ENCODE data around the gene PRAC1. TPM values are rescaled to one million over a fixed set of nuclear protein-coding genes. Genes with fewer than 3 reads are reported as not detected.

Gene PRAC1
- total RNA-seq (2014; rRNA removed; shearing (Covaris generic); ENCODE audit: low replicate concordance) = not detected in 2 replicates

DNA sequence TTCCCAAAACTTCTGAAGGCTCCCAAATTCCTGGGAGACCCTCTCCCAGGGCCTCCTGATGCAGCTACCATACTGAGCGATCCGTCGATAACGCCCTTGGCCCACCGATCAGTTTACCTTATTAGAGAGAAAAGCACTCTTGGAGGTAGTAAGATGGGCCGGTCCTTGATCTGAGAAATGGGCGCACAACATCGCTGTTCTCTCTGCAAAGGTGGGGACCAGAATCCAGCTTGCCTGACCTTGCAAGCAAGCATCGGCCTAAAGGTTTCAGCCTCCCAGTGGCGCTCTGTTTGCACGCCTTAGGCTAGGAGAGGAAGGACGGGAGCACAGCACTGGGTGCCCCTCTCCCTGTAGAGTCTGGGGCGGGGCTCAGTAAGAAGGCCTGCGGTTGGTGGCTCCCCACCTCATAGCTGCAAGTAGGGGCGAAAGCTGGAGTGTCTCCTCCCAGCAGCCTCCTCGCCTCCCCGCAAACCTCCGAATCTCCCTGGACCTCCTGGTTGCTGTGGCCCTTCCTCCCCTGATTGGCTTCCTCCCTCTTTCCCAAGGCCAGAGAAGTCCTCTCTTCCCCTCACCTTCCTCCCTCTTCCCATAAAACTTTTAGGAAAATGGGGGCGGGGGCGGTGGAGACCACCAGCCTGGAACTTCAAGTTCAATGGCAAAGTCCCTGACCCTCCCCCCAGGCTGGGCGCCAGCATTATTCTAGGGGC, at the start of gene PRAC1:
PRAC1 (minus strand) TSS at position 318 of the 707 bp plus-strand sequence; CDS start at position 192, 126 bp downstream.
- in situ Hi-C loops (cut with HindIII; ENCODE audit: low pct_unique_long_range_greater_than_20kb, low sequenced_read_pairs) = no loop called here
- no peak for DNase-seq (ENCODE audit: low read depth)

DNA sequence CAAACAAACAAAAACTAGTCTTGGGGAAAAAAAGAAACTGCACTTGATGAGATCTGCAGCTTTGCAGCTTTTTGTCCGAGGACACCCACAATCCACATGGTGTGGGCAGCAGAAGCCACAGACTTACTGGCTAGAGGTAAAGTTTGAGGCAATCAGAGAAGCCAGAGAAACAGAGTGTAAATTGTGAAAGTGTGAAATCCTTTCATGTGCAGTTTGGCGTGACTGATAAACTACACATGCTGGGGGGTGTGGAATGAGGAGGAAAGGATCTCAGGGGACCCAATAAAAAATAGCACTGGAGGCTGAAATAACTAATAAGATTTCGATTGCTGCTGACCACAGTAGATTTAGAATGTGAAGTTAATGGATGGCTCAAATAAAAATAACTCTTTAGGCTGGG, 48.6 kb upstream of the PRAC1 start:
- in situ Hi-C loops (cut with HindIII; ENCODE audit: low pct_unique_long_range_greater_than_20kb, low sequenced_read_pairs) = no loop called here
- DNase-seq (ENCODE audit: low read depth) = no peak

DNA sequence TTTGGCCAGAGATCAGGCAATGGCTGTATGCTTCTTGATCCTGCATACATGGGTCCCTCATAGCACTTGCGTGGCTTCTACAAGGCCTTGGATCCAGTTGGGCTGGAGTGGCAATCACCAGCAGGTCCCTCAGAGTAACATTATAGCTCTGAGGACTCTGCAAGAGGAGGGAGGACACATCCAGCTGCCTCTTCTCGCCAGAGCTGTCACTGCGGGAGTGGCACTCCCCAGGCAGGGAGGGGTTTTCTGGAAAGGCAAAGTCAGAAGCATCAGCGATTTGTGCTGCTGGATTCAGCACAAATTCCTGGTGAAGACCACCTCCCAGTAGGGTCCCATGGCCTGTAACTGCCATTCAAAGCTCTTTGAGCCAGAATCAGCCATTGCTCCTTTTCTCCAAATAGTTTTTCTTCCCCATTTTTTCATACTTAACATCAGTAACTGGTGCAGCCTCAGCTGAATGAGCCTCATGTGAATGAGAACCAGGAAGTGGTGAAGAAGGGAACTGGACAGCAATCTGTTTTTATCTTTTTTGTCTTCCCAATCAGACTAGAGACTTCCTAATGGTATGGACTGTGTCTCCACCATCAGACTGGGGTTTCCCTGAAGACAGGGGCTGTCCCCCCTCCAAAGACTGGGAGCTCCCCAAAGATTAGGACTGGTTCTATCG, 46.8 kb upstream of the PRAC1 start:
- DNase-seq (ENCODE audit: low read depth) = no peak
- in situ Hi-C loops (cut with HindIII; ENCODE audit: low pct_unique_long_range_greater_than_20kb, low sequenced_read_pairs) = no loop called here

DNA sequence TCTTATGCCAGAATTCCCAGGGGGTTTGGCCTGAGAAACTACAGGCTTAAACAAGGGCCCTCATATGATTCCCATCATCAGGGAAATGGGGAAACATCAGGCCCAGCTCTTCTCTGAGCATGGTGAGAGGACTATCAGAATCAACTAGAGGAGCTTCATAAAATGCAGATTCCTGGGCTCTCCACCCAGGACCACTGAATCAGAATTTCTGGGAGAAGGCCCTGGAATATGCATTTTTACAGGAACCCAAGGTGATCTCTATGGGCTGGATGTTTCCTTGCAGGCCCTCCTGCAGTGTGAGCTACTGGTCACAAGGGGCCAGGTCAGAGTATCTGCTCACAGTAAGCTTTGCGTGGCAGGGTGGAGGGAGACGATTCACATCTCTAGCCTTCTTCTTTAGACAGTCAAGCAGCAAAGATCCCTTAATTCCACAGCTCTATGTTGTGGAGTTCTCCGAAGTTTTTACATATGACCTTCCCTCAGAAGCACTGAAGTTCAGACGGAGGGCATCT, 45.0 kb upstream of the PRAC1 start:
- in situ Hi-C loops (cut with HindIII; ENCODE audit: low pct_unique_long_range_greater_than_20kb, low sequenced_read_pairs) = no loop called here
- DNase-seq (ENCODE audit: low read depth) = no peak

DNA sequence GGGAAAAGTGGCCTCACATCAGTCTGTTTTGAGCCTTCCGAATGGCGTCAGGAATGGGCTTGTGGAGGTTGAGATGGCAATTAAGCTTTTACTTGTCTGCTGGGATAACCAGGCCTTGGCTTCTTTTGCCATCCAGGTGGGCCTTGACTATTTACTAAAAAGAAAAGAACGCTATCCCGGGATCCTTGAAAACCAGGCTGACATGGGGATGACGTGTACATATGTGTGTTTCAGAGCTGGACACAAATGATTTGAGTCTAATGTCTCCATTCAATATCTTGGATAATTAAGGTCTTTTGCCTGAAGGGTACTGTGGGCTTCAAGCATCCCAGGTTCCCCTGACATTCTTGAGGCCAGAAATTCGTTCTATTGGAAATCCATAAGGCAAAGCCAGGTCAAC, 38.8 kb upstream of the PRAC1 start:
- no peak for DNase-seq (ENCODE audit: low read depth)
- in situ Hi-C loops (cut with HindIII; ENCODE audit: low pct_unique_long_range_greater_than_20kb, low sequenced_read_pairs) = no loop called here

DNA sequence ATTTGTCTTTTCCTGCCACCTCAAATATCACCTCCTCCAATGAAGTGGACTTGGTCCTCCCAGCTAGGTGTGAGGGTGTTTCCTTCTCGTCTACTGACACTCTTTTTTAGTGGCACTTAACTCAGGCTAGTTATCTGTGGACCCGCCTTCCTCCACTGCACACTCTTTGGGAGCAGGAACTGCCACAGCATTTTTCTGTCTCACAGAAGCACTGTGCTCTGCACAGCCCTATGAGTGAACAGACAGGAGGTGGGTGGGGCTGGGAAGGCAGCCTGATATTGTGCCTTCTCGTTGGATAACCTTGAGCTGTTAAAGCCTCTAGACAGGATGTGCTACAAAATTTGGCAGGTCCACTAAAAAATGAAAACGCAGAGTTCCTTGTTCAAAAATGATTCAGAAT, 38.1 kb upstream of the PRAC1 start:
- in situ Hi-C loops (cut with HindIII; ENCODE audit: low pct_unique_long_range_greater_than_20kb, low sequenced_read_pairs) = no loop called here
- DNase-seq (ENCODE audit: low read depth) = no peak

DNA sequence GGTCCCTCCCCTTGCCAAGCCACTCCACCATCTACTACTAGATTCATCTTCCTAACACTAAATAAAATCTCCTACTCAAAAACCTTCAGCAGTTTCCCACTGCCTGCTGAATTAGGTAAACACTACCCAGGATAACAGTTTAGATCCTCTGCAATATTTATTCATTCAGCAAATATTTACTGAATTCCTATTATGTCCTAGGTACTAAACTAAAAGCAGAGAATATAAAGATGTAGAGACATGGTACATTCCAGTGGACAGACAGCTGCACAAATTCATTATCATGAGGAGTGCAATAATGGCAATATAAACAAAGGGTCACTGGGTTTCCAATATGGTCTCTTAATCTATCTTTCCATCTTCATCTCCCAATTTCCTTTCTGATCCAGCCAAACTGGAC, 37.0 kb upstream of the PRAC1 start:
- DNase-seq (ENCODE audit: low read depth) = no peak
- in situ Hi-C loops (cut with HindIII; ENCODE audit: low pct_unique_long_range_greater_than_20kb, low sequenced_read_pairs) = no loop called here

DNA sequence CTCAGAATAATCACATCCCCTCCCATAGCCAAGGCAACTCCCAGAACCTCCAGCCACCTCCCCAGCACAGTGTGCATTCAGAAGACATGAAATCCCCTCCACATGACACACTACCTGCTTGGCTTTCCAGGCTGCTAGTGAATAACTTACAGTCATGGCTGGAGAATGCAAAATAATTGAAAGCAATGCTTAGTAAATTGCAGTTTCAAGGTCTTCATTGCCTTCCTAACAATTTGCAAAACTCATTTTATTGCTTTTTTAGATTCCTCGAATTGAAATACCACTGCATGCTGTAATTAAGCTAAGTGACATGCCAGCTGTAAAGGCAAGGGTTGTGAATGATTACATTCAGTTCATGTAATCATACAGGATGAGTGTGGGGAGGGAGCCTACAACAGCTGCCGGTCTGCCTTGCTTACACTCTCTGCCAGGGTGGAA, 35.2 kb upstream of the PRAC1 start:
- in situ Hi-C loops (cut with HindIII; ENCODE audit: low pct_unique_long_range_greater_than_20kb, low sequenced_read_pairs) = no loop called here
- no peak for DNase-seq (ENCODE audit: low read depth)

DNA sequence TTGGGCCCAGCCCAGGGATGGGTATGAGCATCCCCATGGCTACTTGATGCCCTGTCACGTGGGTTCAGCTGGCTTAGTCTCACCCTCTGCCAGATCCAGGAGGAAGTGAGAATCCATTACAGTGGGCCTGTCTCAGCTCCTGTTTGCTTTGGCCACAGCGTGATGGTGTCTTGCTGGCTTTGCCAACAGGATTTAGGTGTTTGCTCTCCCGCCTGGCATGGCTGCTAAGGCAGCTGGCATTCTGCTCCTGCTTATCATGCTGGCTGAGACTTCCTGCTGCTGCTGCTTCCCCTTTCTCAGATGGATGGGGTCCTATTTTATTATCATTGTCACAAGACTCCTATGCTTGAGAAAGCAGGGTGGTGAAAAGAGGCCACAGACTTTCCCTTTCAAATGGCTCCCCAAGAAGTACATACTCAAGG, 34.5 kb upstream of the PRAC1 start:
- no peak for DNase-seq (ENCODE audit: low read depth)
- in situ Hi-C loops (cut with HindIII; ENCODE audit: low pct_unique_long_range_greater_than_20kb, low sequenced_read_pairs) = no loop called here

DNA sequence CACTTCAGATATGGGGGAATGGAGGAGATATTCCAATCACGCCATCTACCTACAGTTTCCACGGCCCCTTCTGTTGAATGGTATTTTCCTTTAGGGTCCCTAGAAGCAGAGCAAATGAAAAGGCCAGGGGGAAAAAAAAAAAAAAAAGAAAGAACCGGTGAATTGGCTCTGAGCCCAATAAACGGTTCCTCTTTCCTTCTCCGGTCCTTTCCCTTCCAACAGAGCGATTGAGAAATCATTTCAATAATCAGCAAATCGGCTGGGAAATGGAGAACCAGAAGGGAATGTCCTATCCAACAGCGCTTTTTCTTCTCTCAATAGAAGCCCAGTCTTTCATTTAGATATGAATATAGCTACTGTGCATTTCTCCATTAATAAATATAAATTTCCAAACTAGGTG, 33.0 kb upstream of the PRAC1 start:
- in situ Hi-C loops (cut with HindIII; ENCODE audit: low pct_unique_long_range_greater_than_20kb, low sequenced_read_pairs) = no loop called here
- DNase-seq (ENCODE audit: low read depth) = no peak

DNA sequence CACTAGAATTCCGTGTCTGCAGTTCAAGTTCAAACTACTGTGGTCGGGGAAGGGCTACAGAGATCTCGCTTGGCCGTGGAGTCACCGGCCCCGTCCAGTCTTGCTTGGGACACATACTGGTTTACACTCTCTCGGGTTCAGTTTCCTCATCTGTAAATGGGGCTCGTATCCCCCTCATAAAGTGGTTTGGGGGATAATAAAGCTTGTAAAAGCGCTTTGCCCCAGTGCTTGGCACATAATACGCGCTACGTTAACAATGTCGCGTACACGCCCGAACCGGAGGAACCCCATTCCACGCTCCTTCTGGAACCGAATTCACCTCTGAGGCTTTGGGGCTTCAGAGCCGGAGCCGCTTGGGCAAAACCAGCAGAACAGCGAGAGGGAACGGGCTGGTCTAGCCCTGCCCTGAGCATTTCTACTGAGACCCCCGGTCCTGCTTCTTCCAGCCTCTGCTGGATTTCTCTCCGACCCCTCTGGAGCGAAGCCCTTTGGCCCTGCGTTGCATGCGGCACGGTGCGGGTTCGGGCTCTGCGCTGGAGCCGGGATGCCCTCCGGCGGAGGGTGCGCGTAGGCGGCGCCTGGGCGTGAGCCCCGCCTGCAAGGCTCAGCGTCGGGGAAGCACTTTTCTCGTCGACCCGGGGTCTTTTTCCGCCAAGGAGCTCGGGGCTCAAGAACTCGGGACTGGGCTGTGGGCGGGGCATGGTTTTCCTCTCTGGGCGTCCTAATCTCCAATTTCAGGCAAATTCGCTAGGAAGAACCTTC, 32.4 kb upstream of the PRAC1 start:
- no peak for DNase-seq (ENCODE audit: low read depth)
- in situ Hi-C loops (cut with HindIII; ENCODE audit: low pct_unique_long_range_greater_than_20kb, low sequenced_read_pairs) = no loop called here

DNA sequence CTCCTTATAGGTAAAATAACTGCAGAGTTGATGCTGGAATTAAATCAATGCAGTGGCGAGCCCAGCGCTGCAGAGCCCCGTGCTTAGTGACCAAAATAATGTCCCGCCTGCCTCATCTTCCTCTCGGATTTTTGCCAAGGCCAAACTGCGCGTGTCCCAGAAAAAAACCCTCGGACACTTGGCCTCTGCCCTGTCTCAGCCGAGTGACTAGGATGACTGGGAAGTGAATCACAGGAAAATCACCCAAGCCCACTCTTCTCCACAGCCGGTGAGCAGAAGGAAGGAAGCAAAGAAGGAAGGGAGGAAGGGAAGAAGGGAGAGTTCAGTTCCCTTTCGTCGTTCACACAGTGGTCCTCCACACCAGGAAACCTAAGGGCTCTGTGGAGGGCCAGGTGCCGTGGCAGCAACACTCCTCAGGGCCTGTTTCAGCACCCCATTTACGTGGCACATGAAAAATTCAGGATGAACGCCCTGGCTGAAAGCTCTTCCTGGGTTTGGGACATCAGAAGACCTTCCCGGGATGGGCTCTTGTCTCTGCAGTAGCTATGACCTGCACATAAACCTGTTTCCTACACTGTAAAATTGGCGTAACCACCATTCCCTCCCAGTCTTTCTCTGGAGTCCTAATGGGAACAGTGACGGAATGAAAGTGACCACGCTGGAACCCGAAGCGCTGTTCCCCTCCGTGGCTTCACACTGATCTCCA, 31.6 kb upstream of the PRAC1 start:
- peak; percentile 14 for DNase-seq (ENCODE audit: low read depth)
- in situ Hi-C loops (cut with HindIII; ENCODE audit: low pct_unique_long_range_greater_than_20kb, low sequenced_read_pairs) = no loop called here

DNA sequence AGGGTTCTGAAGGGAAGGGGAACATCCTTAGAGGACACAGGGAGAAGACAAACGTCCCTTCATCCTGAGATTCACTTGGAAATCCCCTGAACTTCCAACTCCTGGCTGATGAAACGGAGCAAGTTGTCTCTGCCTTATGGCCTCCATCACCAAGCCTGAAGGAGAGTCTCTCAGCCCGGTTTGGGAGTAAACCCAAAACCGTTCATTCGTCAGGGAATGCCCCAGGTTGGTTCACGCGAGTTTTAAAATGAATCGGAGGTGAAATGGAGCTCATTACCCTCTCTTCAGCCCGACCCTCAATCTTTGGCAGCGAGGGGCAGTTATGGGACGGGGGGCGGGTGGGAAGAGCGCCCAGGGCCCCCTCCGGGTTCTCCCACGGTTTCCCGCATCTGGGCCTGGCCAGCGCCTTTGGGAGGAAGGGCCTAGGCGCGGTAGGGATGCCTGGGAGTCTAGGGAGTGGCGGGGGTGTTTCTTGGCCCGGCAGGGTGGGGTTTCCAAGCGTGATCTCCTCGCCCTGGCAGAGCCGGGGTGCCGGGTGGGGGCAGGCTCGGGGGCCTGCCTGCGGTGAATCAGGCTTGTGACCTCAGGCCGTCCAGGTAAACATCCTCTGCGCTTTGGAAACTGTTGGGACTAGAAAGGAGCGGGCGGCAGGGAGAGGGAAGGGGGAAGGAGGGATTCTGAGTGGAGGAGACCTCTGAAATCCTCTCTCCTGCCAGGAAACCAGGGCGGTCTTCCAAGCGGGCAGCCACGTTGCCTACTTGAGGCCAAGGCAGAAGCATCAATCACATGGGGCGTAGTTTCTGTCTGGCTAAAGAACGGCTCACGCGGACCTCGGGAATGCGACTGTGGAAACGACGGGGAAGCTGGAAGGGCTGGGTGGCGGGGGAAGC, 30.3 kb upstream of the PRAC1 start:
- no peak for DNase-seq (ENCODE audit: low read depth)
- in situ Hi-C loops (cut with HindIII; ENCODE audit: low pct_unique_long_range_greater_than_20kb, low sequenced_read_pairs) = no loop called here

DNA sequence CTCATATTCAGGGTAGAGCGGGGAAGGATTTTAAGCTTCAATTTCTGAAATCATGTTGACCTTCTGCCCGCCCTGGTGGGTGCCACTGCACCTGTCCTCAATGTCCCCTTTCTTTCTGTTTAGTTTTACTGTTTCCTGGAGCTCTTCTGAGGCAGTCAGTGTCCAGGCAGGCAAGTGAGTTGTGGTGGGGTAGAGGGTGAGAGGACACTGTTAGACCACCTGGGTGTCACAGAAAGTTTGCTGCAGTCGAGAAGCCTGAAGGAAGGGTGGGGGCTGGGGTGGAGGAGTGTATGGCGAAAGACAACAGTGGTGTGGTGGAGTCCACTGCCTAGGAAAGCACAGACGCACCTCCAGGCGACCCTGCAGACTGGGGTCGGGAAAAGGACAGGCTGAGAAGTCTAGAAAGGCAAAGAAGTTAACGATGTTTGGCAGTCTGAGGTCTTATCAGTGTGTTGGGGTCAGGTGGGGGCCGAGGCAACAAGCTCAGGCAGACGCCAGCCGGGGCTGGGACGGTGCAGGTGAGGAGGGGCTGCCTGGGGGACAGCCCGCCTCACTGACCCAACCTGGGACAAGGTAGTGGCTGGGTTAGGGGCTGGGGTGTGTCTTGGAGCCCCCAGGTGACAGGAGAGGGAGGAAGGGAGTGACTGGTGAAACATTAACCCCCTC, 29.5 kb upstream of the PRAC1 start:
- DNase-seq (ENCODE audit: low read depth) = no peak
- in situ Hi-C loops (cut with HindIII; ENCODE audit: low pct_unique_long_range_greater_than_20kb, low sequenced_read_pairs) = no loop called here

DNA sequence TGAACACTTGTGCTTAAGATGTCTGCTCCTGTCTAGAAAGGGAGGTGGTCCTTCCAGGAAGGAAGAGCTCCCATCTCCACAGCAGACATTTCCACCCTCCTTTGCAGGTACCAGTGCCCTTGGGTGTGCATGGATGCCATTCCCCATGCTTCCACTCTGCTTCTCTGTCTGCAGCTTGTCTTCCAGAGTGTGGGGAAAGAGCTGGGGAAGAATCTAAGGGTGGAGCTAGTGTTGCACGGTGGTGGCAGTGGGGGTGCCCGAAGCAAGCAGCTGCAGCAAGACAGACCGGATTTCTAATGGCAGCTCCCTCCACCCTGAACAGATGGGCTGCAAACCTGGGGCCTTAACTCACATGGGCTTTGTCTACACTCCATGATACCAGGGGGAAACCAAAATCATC, 28.9 kb upstream of the PRAC1 start:
- in situ Hi-C loops (cut with HindIII; ENCODE audit: low pct_unique_long_range_greater_than_20kb, low sequenced_read_pairs) = no loop called here
- no peak for DNase-seq (ENCODE audit: low read depth)

DNA sequence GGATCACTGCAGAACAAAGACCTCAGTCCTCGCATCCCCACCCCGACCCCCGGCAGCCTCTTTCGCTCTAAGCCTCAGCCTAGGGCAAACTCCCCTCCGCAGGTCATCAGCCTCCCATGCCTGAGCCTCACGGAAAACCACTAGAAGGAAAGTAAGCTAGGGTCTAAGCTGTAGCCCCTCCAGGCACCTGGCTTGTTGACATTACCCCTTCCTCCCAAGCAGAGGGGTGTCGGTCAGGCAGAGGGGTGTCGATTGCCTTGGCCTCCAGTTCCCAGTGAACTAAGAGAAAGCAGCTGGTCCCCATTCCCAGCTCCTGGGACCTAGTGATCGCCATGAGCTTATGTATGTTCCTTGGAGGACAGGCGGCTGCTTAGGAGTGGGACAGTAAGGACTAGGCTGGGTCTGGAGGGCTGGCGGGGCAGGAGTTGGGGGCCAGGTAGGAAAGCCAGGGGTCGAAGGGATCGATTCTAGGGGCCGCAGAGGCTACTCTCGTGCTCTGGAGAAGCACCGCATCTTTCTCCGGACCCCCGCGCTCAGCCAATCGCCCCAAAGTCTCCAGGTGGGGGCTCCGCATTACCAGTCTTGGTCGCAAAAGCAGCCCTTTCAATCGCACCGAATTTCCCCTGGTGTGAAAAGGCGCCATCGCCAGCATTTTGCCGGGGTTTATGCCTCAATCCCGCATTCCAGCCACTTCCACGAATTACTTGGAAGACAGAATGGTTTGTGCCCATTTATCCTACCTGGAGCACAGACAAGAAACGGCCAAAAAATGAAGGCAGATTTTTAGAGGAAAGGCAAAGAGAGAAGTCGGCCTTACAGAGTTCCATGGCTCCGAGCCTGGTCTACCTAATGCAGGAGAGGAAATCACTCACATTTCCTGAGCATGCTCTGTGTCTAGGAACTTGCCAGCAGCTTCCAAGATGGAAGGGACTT, 27.6 kb upstream of the PRAC1 start:
- DNase-seq (ENCODE audit: low read depth) = no peak
- in situ Hi-C loops (cut with HindIII; ENCODE audit: low pct_unique_long_range_greater_than_20kb, low sequenced_read_pairs) = no loop called here
